ENCODE measurements around the gene RAB20. TPM values are rescaled to one million over a fixed set of nuclear protein-coding genes. Genes with fewer than 3 reads are reported as not detected.
A peak's percentile ranks its signal among the peaks of the same experiment; 100 is the strongest.

Gene RAB20
- total RNA-seq, 1 experiment from 2014 or later = 12.3 TPM

GRCh38 chr13:110485604-110486003, 75.9 kb downstream of the RAB20 start:
- DNase-seq = peak; percentile 96
- H3K4me3 Mint-ChIP-seq = 0 out of 5 replicates have a peak overlapping the region, but pooled peaks of 1 of the 2 experiments have one; percentile 12

More at GRCh38 chr13:110485604-110486003, 75.9 kb downstream of the RAB20 start:
- no peak overlapping the region for H2BK15ac ChIP-seq (ENCODE audit: low read depth, low read length)
- no peak for TF ChIP-seq CTCF (conservative IDR thresholded peaks at IDR 0.05)
- H2AFZ ChIP-seq (ENCODE audit: low read length) = no peak overlapping the region
- H3K27ac Mint-ChIP-seq = peak overlapping the region; percentile 92 to 98 (median 98)
- H3K27me3 ChIP-seq (ENCODE audit: insufficient read depth, low read length) = no peaks in the 10 kb centered on the region
- peaks cover 8 to 52% (median 44%) of the 10 kb centered on the region in 3 experiments; a peak in 6 of 7 replicates for H3K36me3 Mint-ChIP-seq (ENCODE audit: insufficient read depth in 1 of 3, low read depth in 3 of 3)
- no peak overlapping the region for H3K23ac ChIP-seq (ENCODE audit: insufficient read length, low read depth, low read length)
- no peak overlapping the region for H2BK20ac ChIP-seq (ENCODE audit: low read depth, low read length, poor library complexity, severe bottlenecking)
- H4K20me1 ChIP-seq (ENCODE audit: control insufficient read depth, insufficient read depth, insufficient read length) = no peaks in the 10 kb centered on the region
- H3K23me2 ChIP-seq (ENCODE audit: insufficient read length, low read depth, low read length, poor library complexity, severe bottlenecking) = peaks cover 4% of the 10 kb centered on the region
- peak overlapping the region; percentile 76 for H3K18ac ChIP-seq (ENCODE audit: insufficient read length, low read depth, low read length)
- peak overlapping the region; percentile 50 for H4K91ac ChIP-seq (ENCODE audit: insufficient read length, low read depth, low read length)
- peak overlapping the region; percentile 30 for H3K4me2 ChIP-seq (ENCODE audit: insufficient read depth, insufficient read length, low read length)
- H3K79me2 ChIP-seq (ENCODE audit: insufficient read depth, low read length) = no peaks in the 10 kb centered on the region
- no peaks in the 10 kb centered on the region for H3K79me1 ChIP-seq (ENCODE audit: insufficient read depth, low read depth, low read length, poor library complexity, severe bottlenecking)
- H3K4me1 ChIP-seq (ENCODE audit: insufficient read depth, low read length) = peaks cover 11% of the 10 kb centered on the region
- H3K27me3 Mint-ChIP-seq (ENCODE audit: low read depth) = no peaks in the 10 kb centered on the region
- no peaks in the 10 kb centered on the region for H3K9me3 ChIP-seq (ENCODE audit: control insufficient read depth, low read depth, low read length)
- H4K8ac ChIP-seq (replicated peaks; ENCODE audit: insufficient read length, low read depth, low read length) = peak overlapping the region; percentile 46
- no peak overlapping the region for H2BK120ac ChIP-seq (ENCODE audit: low read depth, low read length, poor library complexity, severe bottlenecking)
- WGBS (ENCODE audit: extremely low coverage, insufficient read length, low lambda C conversion rate) = no CpG with 5 or more reads among the region's 9 CpGs
- H3K4ac ChIP-seq (ENCODE audit: low read depth, low read length) = peak overlapping the region; percentile 15
- H2BK12ac ChIP-seq (ENCODE audit: insufficient read length, low read depth, low read length) = peak overlapping the region; percentile 64
- H3K56ac ChIP-seq (ENCODE audit: insufficient read length, low read depth, low read length) = no peak overlapping the region
- H3K14ac ChIP-seq (ENCODE audit: insufficient read depth, low read length) = peak overlapping the region; percentile 74
- H3K9me3 Mint-ChIP-seq = no peaks in the 10 kb centered on the region
- no peak overlapping the region for H3T11ph ChIP-seq (ENCODE audit: low read length)
- H2AK5ac ChIP-seq (ENCODE audit: insufficient read length, low read length) = no peak overlapping the region
- H3K9ac ChIP-seq (ENCODE audit: extremely low read depth, insufficient read length, low read length) = peak overlapping the region; percentile 69
- peak overlapping the region; percentile 25 for H2BK5ac ChIP-seq (ENCODE audit: insufficient read length, low read length)
- H3K4me1 Mint-ChIP-seq = peaks cover 36 to 44% of the 10 kb centered on the region in 2 experiments
- peak overlapping the region; percentile 20 for H4K5ac ChIP-seq (ENCODE audit: insufficient read length, low read depth, low read length)
- H3K27ac ChIP-seq (ENCODE audit: insufficient read length, low read depth, low read length) = peak overlapping the region; percentile 88
